IMR-90 (cell line): ENCODE data around the gene RIPK1.

Experiments
- MXI1 ChIP-seq: IDR thresholded peaks from 2 replicates; pipeline ENCODE4 v1.6.1; 2012; ENCODE audit warnings: low read depth, mild to moderate bottlenecking, low read length, moderate library complexity, borderline replicate concordance
- POLR2A ChIP-seq: IDR thresholded peaks from 2 replicates; pipeline ENCODE4 v1.6.1; 2012; ENCODE audit warnings: mild to moderate bottlenecking, low read depth, low read length
- TF ChIP-seq, protein P1 (sequence below): conservative IDR thresholded peaks from 2 replicates; pipeline ENCODE4 v1.5.1; 2012; ENCODE audit warnings: mild to moderate bottlenecking, low read depth, low read length, improper control_type of control experiment

DNA sequence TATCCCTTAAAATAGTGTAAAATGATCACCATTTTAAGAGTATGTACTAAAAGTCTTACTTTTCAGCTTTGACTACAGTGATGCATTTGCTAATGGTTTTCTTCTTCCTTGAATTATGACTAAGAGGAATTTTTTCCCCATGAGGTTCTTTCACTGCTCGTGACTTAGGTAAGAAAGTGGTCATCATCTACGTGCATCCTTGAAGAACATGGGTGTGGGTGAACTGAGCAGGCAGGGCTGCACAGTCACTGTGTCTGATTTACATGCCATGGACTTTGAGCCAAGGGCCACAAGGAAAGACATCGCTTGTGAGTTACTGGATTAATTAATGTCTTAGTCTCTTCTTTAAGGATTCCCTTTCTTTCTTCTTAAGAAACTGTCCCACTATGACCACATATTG lies 35.3 kb upstream of the RIPK1 start:
- TF ChIP-seq, protein P1, sequence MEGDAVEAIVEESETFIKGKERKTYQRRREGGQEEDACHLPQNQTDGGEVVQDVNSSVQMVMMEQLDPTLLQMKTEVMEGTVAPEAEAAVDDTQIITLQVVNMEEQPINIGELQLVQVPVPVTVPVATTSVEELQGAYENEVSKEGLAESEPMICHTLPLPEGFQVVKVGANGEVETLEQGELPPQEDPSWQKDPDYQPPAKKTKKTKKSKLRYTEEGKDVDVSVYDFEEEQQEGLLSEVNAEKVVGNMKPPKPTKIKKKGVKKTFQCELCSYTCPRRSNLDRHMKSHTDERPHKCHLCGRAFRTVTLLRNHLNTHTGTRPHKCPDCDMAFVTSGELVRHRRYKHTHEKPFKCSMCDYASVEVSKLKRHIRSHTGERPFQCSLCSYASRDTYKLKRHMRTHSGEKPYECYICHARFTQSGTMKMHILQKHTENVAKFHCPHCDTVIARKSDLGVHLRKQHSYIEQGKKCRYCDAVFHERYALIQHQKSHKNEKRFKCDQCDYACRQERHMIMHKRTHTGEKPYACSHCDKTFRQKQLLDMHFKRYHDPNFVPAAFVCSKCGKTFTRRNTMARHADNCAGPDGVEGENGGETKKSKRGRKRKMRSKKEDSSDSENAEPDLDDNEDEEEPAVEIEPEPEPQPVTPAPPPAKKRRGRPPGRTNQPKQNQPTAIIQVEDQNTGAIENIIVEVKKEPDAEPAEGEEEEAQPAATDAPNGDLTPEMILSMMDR, result no peak
- TF ChIP-seq POLR2A, result no peak
- no peak for TF ChIP-seq MXI1
